OCI-LY7 (cell line): ENCODE data around the gene GPANK1.

Experiments used
- EZH2phosphoT487 ChIP-seq: fragments of 200-600 bp; sonication (generic); IDR thresholded peaks from 2 replicates; pipeline ENCODE4 v1.6.1; 2018; ENCODE audit warnings: low read depth, borderline replicate concordance, mild to moderate bottlenecking, mixed run types, antibody characterized with exemption, low read length, moderate library complexity, mixed read lengths
- TF ChIP-seq, protein P1 (sequence below): fragments of 200-600 bp; sonication (generic); conservative IDR thresholded peaks from 2 replicates; pipeline ENCODE4 v1.5.1; 2014; ENCODE audit warnings: mild to moderate bottlenecking, antibody characterized with exemption, low read length, moderate library complexity, mixed read lengths

DNA sequence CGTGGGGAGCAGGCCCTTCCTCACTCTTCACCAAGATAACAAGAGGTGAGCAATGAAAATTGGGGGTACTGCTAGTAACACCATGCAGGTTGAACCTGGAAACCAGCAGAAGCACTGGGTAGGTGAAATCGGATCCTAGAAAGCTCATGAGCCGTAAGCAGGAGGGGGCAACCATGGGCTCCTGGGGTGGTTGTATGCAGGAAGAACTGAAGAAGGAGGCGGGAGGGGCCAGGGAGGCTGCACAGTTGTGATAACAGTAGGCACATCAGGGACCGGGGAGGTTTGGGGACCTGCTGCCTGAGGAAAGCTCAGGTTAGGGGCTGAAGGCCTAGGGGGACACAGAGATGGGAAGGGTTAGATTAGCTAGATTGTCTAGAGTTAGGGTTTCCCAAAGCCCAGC is 21.7 kb upstream of the GPANK1 start:
- TF ChIP-seq, protein P1, sequence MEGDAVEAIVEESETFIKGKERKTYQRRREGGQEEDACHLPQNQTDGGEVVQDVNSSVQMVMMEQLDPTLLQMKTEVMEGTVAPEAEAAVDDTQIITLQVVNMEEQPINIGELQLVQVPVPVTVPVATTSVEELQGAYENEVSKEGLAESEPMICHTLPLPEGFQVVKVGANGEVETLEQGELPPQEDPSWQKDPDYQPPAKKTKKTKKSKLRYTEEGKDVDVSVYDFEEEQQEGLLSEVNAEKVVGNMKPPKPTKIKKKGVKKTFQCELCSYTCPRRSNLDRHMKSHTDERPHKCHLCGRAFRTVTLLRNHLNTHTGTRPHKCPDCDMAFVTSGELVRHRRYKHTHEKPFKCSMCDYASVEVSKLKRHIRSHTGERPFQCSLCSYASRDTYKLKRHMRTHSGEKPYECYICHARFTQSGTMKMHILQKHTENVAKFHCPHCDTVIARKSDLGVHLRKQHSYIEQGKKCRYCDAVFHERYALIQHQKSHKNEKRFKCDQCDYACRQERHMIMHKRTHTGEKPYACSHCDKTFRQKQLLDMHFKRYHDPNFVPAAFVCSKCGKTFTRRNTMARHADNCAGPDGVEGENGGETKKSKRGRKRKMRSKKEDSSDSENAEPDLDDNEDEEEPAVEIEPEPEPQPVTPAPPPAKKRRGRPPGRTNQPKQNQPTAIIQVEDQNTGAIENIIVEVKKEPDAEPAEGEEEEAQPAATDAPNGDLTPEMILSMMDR: no peak
- TF ChIP-seq EZH2phosphoT487: no peak
